Measurements from ENCODE around the gene CENPO.

Gene CENPO

DNA sequence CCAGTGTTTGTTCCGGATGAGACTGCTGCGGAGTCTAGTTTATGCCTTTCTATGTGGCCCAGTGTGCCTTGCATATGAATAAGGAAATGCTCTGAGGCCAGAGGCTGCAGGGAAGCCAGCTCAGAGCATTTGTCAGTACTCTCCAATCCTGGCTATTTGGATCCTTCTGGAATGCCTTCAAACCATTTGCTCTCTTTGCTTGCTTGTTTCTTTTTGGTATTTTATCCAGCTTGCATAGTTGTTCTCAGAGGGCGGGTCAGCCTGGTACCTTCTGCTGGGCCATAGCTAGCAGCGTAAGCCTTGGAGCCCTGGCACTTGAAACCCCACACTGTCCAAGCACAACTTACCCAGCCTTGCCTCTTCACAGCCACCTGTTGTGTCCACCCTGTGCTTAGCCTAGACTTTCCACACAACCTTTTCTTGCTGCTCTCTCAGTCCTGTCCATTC, 20.5 kb downstream of the CENPO start:
- Histone ChIP-seq H3K4me3 (ENCODE audit: low read length) (no peak overlapping the region), H3K4me1 (ENCODE audit: control insufficient read depth, insufficient read depth, low read length) (no peaks in the 10 kb centered on the region), H3K36me3 (ENCODE audit: control insufficient read depth, insufficient read depth, low read length) (peaks cover 17% of the 10 kb centered on the region; the same call in 1 of the 2 replicates), H3K27me3 (ENCODE audit: control insufficient read depth, insufficient read depth, low read length) (no peaks in the 10 kb centered on the region), H3K9me3 (ENCODE audit: control insufficient read depth, insufficient read depth, low read length) (no peaks in the 10 kb centered on the region), H3K27ac (ENCODE audit: low read length) (no peak overlapping the region)
- no CpG with 5 or more reads among the region's 4 CpGs for WGBS (ENCODE audit: insufficient coverage, insufficient read length)
- DNase-seq (ENCODE audit: low read depth, low spot score), result no peak

DNA sequence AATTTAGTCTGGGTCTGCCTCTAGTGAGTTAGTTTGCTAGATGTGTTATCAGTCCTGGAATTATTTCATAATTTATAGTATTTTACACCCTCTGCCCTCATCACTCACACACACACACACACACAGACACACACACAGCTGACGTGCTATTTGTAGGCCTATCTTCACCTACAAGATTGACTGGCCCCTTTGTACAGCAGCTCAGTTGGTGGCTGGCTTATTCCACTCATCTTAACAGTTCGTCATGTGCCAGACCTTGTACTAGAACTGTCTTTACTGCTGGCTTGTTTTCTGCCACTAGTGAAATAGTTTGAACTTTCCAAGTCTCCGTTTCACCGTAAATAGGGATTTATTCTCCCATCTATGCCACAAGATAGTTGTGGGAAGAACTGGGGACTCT, 21.3 kb downstream of the CENPO start:
- WGBS (ENCODE audit: insufficient coverage, insufficient read length), result no CpG with 5 or more reads among the region's 4 CpGs

GRCh38 chr2:24815171-24815570, 21.9 kb downstream of the CENPO start:
- H3K27me3 ChIP-seq (ENCODE audit: control insufficient read depth, insufficient read depth, low read length), result no peaks in the 10 kb centered on the region
- no peak overlapping the region for H3K27ac ChIP-seq (ENCODE audit: low read length)
- whole genome bisulfite sequencing (ENCODE audit: insufficient coverage, insufficient read length), result no CpG with 5 or more reads among the region's 4 CpGs
- H3K9me3 ChIP-seq (ENCODE audit: control insufficient read depth, insufficient read depth, low read length), result no peaks in the 10 kb centered on the region
- no peak overlapping the region for H3K4me3 ChIP-seq (ENCODE audit: low read length)
- peaks cover 24% of the 10 kb centered on the region for H3K36me3 ChIP-seq (ENCODE audit: control insufficient read depth, insufficient read depth, low read length)
- no peaks in the 10 kb centered on the region for H3K4me1 ChIP-seq (ENCODE audit: control insufficient read depth, insufficient read depth, low read length)
- DNase-seq (ENCODE audit: low read depth, low spot score), result no peak

More for the DNA sequence above, 21.3 kb downstream of the CENPO start:
- DNase-seq (ENCODE audit: low read depth, low spot score), result no peak
- peaks cover 21% of the 10 kb centered on the region for H3K36me3 ChIP-seq (ENCODE audit: control insufficient read depth, insufficient read depth, low read length)
- no peaks in the 10 kb centered on the region for H3K9me3 ChIP-seq (ENCODE audit: control insufficient read depth, insufficient read depth, low read length)
- H3K27ac ChIP-seq (ENCODE audit: low read length), result no peak overlapping the region
- H3K4me1 ChIP-seq (ENCODE audit: control insufficient read depth, insufficient read depth, low read length), result no peaks in the 10 kb centered on the region
- H3K27me3 ChIP-seq (ENCODE audit: control insufficient read depth, insufficient read depth, low read length), result no peaks in the 10 kb centered on the region
- no peak overlapping the region for H3K4me3 ChIP-seq (ENCODE audit: low read length)

- no peak for DNase-seq (ENCODE audit: low read depth, low spot score)
- Histone ChIP-seq H3K4me3 (ENCODE audit: low read length) (no peak overlapping the region), H3K27me3 (ENCODE audit: control insufficient read depth, insufficient read depth, low read length) (no peaks in the 10 kb centered on the region), H3K27ac (ENCODE audit: low read length) (no peak overlapping the region), H3K36me3 (ENCODE audit: control insufficient read depth, insufficient read depth, low read length) (peaks cover 24% of the 10 kb centered on the region), H3K9me3 (ENCODE audit: control insufficient read depth, insufficient read depth, low read length) (no peaks in the 10 kb centered on the region), H3K4me1 (ENCODE audit: control insufficient read depth, insufficient read depth, low read length) (peaks cover 4% of the 10 kb centered on the region; the same call in 1 of the 2 replicates)
- WGBS (ENCODE audit: insufficient coverage, insufficient read length), result no CpG with 5 or more reads among the region's 6 CpGs
Measured at GRCh38 chr2:24816404-24816803, 23.2 kb downstream of the CENPO start.

DNA sequence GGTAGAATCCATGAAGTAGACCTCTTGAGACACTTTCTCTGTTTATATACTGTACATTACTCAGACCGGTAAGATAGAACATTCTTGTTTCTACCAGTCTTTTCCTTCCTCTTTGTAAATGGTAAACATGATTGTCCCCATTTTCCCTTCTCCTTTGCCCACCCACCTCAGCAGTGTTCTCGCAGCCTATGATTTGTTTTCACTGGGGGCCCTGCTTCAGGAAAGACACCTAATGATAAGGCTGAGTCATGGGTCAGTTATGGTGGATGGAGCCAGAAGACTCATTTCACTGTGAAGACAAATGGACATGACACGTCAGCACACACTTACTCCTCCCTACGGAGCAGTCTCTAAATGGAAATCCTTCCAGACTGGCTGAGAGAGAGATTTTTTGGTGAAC, 23.7 kb downstream of the CENPO start:
- Histone ChIP-seq H3K36me3 (ENCODE audit: control insufficient read depth, insufficient read depth, low read length) (peaks cover 24% of the 10 kb centered on the region), H3K4me1 (ENCODE audit: control insufficient read depth, insufficient read depth, low read length) (peaks cover 8% of the 10 kb centered on the region; the same call in 1 of the 2 replicates), H3K4me3 (ENCODE audit: low read length) (no peak overlapping the region), H3K27me3 (ENCODE audit: control insufficient read depth, insufficient read depth, low read length) (no peaks in the 10 kb centered on the region), H3K27ac (ENCODE audit: low read length) (no peak overlapping the region), H3K9me3 (ENCODE audit: control insufficient read depth, insufficient read depth, low read length) (no peaks in the 10 kb centered on the region)
- no CpG with 5 or more reads among the region's 4 CpGs for WGBS (ENCODE audit: insufficient coverage, insufficient read length)
- DNase-seq (ENCODE audit: low read depth, low spot score), result no peak

DNA sequence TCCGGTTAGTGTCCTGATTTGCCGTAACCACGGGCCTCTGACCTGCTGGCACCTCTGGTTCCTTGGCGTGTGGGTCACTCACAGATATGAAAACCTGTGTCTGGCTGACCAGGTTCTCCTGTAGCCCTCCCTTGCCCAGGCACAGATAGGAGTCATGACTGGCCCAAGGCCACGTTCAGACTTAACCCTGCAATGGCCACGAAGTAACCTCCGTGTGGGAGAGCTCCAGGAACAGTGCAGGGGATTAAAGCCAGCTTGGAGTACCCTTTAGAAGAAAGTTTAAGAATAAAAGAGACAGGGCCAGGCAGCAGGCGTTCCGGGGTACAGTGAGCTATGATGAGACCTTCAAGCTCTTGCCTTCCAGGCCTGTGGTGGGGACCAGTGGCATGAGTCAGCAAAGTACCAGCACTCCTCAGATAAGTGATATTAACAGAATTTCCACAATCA, 25.5 kb downstream of the CENPO start:
- Histone ChIP-seq H3K4me3 (ENCODE audit: low read length) (no peak overlapping the region), H3K9me3 (ENCODE audit: control insufficient read depth, insufficient read depth, low read length) (no peaks in the 10 kb centered on the region), H3K27ac (ENCODE audit: low read length) (no peak overlapping the region), H3K4me1 (ENCODE audit: control insufficient read depth, insufficient read depth, low read length) (peaks cover 13% of the 10 kb centered on the region; the same call in 1 of the 2 replicates), H3K36me3 (ENCODE audit: control insufficient read depth, insufficient read depth, low read length) (peaks cover 24% of the 10 kb centered on the region), H3K27me3 (ENCODE audit: control insufficient read depth, insufficient read depth, low read length) (no peaks in the 10 kb centered on the region)
- no peak for DNase-seq (ENCODE audit: low read depth, low spot score)
- WGBS (ENCODE audit: insufficient coverage, insufficient read length), result no CpG with 5 or more reads among the region's 9 CpGs

GRCh38 chr2:24819442-24820174, 26.4 kb downstream of the CENPO start:
- Histone ChIP-seq H3K36me3 (ENCODE audit: control insufficient read depth, insufficient read depth, low read length) (peaks cover 24% of the 10 kb centered on the region), H3K27me3 (ENCODE audit: control insufficient read depth, insufficient read depth, low read length) (no peaks in the 10 kb centered on the region), H3K4me1 (ENCODE audit: control insufficient read depth, insufficient read depth, low read length) (peaks cover 13% of the 10 kb centered on the region; the same call in 1 of the 2 replicates), H3K27ac (ENCODE audit: low read length) (no peak overlapping the region), H3K4me3 (ENCODE audit: low read length) (no peak overlapping the region), H3K9me3 (ENCODE audit: control insufficient read depth, insufficient read depth, low read length) (no peaks in the 10 kb centered on the region)
- DNase-seq (ENCODE audit: low read depth, low spot score), result no peak
- WGBS (ENCODE audit: insufficient coverage, insufficient read length), result no CpG with 5 or more reads among the region's 21 CpGs

- Histone ChIP-seq H3K27ac (ENCODE audit: low read length) (no peak overlapping the region), H3K27me3 (ENCODE audit: control insufficient read depth, insufficient read depth, low read length) (no peaks in the 10 kb centered on the region), H3K4me1 (ENCODE audit: control insufficient read depth, insufficient read depth, low read length) (peaks cover 13% of the 10 kb centered on the region; the same call in 1 of the 2 replicates), H3K36me3 (ENCODE audit: control insufficient read depth, insufficient read depth, low read length) (peaks cover 24% of the 10 kb centered on the region), H3K4me3 (ENCODE audit: low read length) (no peak overlapping the region), H3K9me3 (ENCODE audit: control insufficient read depth, insufficient read depth, low read length) (no peaks in the 10 kb centered on the region)
- no peak for DNase-seq (ENCODE audit: low read depth, low spot score)
- no CpG with 5 or more reads among the region's 7 CpGs for WGBS (ENCODE audit: insufficient coverage, insufficient read length)
Measured at GRCh38 chr2:24820175-24820513, 26.9 kb downstream of the CENPO start.

DNA sequence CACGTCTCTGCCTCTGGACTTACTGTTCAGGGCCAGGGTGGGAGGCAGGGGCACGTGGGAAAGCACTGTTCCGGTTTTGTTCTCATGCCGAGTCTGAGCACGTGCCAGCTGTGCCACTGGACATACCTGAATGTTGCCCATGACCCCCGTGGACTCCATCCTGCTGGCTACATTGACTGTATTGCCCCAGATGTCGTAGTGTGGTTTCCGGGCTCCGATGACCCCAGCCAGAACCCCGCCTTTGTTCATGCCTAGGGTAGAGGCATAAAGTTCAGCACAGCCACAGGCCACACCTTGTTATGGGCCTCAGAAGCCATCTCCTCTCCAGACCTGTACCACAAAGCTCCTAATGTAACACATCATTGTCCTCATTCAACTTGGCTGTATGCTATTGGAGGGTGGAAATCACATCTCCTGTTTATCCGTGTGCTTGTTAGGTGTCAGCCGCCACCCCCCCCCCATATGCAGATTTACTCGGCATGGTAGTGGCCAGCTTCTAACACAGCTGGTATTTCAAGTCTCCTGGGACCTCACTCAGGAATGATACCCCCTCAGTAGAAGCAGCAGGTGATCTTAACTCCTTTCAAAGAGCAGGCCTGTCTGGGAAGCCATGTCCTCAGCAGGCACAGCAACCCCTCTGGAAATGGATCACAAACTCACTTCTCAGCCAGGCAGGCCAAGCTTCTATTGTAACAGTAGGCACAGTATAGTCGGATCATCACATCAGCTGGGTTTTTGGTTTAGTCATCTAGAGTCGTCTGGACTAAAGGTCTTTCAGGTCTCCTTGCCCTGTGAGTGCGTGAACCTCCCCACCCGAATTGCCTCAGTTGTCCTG, 27.6 kb downstream of the CENPO start:
- Histone ChIP-seq H3K4me3 (ENCODE audit: low read length) (no peak overlapping the region), H3K27me3 (ENCODE audit: control insufficient read depth, insufficient read depth, low read length) (no peaks in the 10 kb centered on the region), H3K36me3 (ENCODE audit: control insufficient read depth, insufficient read depth, low read length) (peaks cover 18% of the 10 kb centered on the region), H3K27ac (ENCODE audit: low read length) (no peak overlapping the region), H3K9me3 (ENCODE audit: control insufficient read depth, insufficient read depth, low read length) (no peaks in the 10 kb centered on the region), H3K4me1 (ENCODE audit: control insufficient read depth, insufficient read depth, low read length) (peaks cover 13% of the 10 kb centered on the region; the same call in 1 of the 2 replicates)
- no CpG with 5 or more reads among the region's 17 CpGs for WGBS (ENCODE audit: insufficient coverage, insufficient read length)
- DNase-seq (ENCODE audit: low read depth, low spot score), result no peak

DNA sequence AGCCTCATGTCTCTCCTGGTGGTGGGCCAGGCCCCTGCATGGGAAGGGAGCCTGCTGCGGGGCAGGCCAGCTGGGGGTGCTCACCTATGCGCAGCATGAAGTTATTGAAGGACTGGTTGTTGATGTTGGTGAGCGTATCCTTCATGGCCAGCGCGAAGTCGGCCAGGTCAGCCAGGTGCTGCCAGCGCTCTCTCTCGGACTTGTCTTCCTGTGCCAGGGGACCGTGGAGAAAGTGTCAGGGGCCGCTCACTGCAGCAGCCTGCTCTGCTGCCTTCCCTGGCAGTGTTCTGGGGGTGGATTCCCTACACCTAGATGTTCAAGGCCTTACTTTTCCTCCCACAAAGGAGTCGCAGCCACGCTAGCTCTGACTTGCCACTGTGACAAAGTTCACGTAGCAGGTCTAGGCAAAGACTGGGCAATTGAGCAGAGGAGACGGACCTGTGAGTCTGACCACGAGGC, 28.2 kb downstream of the CENPO start:
- H3K4me3 ChIP-seq (ENCODE audit: low read length), result no peak overlapping the region
- peaks cover 16% of the 10 kb centered on the region for H3K36me3 ChIP-seq (ENCODE audit: control insufficient read depth, insufficient read depth, low read length)
- no peaks in the 10 kb centered on the region for H3K27me3 ChIP-seq (ENCODE audit: control insufficient read depth, insufficient read depth, low read length)
- no peak for DNase-seq (ENCODE audit: low read depth, low spot score)
- WGBS (ENCODE audit: insufficient coverage, insufficient read length), result no CpG with 5 or more reads among the region's 15 CpGs
- H3K4me1 ChIP-seq (ENCODE audit: control insufficient read depth, insufficient read depth, low read length), result peaks cover 13% of the 10 kb centered on the region; the same call in 1 of the 2 replicates
- H3K9me3 ChIP-seq (ENCODE audit: control insufficient read depth, insufficient read depth, low read length), result no peaks in the 10 kb centered on the region
- no peak overlapping the region for H3K27ac ChIP-seq (ENCODE audit: low read length)

Data from iPS DF 6.9 (cell line).